ENCODE results near the gene DFFA.
"Not testable (repeated sequence)": the region's sequence is repeated elsewhere in the genome, so short reads cannot be mapped to it uniquely, and the experiment has no call there.

Gene DFFA

DNA sequence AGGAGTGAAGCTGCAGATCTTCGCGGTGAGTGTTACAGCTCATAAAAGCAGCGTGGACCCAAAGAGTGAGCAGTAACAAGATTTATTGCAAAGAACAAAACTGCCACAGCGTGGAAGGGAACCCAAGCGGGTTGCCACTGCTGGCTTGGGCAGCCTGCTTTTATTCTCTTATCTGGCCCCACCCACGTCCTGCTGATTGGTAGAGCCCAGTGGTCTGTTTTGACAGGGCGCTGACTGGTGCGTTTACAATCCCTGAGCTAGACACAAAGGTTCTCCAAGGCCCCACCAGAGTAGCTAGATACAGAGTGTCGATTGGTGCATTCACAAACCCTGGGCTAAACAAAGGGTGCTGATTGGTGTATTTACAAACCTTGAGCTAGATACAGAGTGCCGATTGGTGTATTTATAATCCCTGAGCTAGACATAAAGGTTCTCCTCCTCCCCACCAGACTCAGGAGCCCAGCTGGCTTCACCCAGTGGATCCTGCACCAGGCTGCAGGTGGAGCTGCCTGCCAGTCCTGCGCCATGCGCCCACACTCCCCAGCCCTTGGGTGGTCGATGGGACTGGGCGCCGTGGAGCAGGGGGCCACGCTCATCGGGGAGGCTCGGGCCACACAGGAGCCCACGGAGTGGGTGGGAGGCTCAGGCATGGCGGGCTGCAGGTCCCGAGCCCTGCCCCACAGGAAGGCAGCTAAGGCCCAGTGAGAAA is 46.3 kb downstream of the DFFA start:
- DNase-seq = not testable (repeated sequence)

GRCh38 chr1:10424651-10425050 is 47.7 kb downstream of the DFFA start:
- no peak for DNase-seq

- DNase-seq = no peak
Observed at GRCh38 chr1:10424034-10424433, 48.3 kb downstream of the DFFA start.

GRCh38 chr1:10421637-10422036 is 50.7 kb downstream of the DFFA start:
- DNase-seq = no peak

GRCh38 chr1:10419351-10419750 is 53.0 kb downstream of the DFFA start:
- DNase-seq = no peak

DNA sequence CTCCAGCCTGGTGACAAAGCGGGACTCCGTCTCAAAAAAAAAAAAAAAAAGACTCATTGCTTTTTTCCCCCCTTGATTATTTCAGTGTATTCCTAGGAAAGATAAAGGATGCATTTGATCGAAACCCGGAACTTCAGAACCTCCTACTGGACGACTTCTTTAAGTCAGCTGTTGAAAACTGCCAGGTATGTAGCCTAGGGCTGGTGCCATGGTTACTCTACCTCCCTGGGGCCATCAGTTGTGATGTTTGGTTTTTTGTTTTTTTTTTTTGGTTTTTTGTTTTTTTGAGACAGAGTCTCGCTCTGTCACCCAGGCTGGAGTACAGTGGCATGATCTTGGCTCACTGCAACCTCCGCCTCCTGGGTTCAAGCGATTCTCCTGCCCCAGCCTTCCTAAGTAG is 53.6 kb downstream of the DFFA start:
- DNase-seq = not testable (repeated sequence)

- DNase-seq = not testable (repeated sequence)
Observed at GRCh38 chr1:10415967-10416366, 56.4 kb downstream of the DFFA start.

GRCh38 chr1:10415211-10415930 is 57.0 kb downstream of the DFFA start:
- peak; percentile 87 for DNase-seq

GRCh38 chr1:10407201-10407600 is 65.1 kb downstream of the DFFA start:
- DNase-seq = no peak
